Panc1 (cell line): ENCODE data around the gene RBSN.

Source experiments
- TCF7L2 ChIP-seq: IDR thresholded peaks from 2 replicates; pipeline ENCODE4 v1.6.1; 2011; ENCODE audit warnings: mild to moderate bottlenecking, low read depth, low read length, inconsistent platforms
- TF ChIP-seq, protein P1 (sequence below): fragments of 450-650 bp; IDR thresholded peaks from 2 replicates; pipeline ENCODE4 v1.5.1; 2017; ENCODE audit warnings: mild to moderate bottlenecking

DNA sequence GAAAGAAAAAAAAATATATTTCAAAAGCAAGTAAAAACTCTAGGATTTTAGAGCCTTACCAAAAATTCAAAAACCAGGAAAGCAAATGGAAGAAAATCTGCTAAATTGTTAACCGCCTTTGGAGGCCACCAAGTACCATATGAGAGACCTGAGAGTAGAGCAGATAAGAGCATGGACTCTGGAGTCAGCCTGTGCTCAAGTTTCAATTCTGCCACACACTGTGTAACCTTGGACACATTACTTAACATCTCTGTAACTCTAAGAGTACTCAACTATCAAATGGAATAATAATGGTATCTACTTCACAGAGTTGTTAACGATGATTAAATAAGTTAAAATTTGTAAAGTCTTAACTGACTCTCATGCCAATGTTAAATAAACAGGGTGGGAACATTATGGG lies 12.7 kb downstream of the RBSN start:
- TF ChIP-seq, protein P1, sequence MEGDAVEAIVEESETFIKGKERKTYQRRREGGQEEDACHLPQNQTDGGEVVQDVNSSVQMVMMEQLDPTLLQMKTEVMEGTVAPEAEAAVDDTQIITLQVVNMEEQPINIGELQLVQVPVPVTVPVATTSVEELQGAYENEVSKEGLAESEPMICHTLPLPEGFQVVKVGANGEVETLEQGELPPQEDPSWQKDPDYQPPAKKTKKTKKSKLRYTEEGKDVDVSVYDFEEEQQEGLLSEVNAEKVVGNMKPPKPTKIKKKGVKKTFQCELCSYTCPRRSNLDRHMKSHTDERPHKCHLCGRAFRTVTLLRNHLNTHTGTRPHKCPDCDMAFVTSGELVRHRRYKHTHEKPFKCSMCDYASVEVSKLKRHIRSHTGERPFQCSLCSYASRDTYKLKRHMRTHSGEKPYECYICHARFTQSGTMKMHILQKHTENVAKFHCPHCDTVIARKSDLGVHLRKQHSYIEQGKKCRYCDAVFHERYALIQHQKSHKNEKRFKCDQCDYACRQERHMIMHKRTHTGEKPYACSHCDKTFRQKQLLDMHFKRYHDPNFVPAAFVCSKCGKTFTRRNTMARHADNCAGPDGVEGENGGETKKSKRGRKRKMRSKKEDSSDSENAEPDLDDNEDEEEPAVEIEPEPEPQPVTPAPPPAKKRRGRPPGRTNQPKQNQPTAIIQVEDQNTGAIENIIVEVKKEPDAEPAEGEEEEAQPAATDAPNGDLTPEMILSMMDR = no peak
- TF ChIP-seq TCF7L2 = no peak
